GM23248 (cell line): ENCODE data around the gene RAB3C.

Experiments
- EZH2 ChIP-seq: fragments of 200-600 bp; sonication (generic); IDR thresholded peaks from 2 replicates; pipeline ENCODE4 v1.6.1; 2018; ENCODE audit warnings: antibody characterized with exemption, mild to moderate bottlenecking; ENCODE audit not compliant: insufficient read depth, poor library complexity, severe bottlenecking
- EZH2phosphoT487 ChIP-seq: fragments of 200-600 bp; sonication (generic); IDR thresholded peaks from 2 replicates; pipeline ENCODE4 v1.6.1; 2018; ENCODE audit warnings: antibody characterized with exemption, moderate library complexity, mild to moderate bottlenecking, low read depth; ENCODE audit not compliant: insufficient read depth

DNA sequence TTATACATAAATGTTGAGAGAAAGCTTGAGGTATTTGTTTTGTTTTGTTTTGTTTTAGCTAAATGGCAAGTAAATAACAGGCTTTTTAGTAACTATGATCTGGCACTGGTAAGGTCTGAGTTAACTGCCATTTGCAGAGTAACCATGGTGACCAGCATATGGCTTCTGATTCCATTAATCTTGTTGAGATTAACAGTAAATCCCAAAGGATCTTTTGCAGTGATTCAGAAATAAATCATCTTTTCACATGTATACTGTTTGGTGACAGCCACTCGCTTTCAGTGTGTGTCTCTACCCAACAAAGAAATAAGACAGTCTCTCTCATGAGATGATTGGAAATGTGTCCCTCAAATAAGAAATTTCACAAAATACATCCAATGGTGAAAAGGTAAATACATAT is 235.6 kb downstream of the RAB3C start:
- TF ChIP-seq EZH2 (no peak), EZH2phosphoT487 (no peak)
